Stimulated activated CD8-positive, alpha-beta memory T cell treated with anti-CD3 and anti-CD28 coated beads, Interleukin-4, amount 100 ng/mL, for 4 hours (primary cell): Measurements from ENCODE around the gene TNIP2.
"Not testable (repeated sequence)": the region's sequence is repeated elsewhere in the genome, so short reads cannot be mapped to it uniquely, and the experiment has no call there.

Experiments
- DNase-seq, 2 donors: peaks; one replicate each; pipeline ENCODE4 v3.0.0-alpha.2; 2020; ENCODE audit warnings: low read depth in 2 of 2, low spot score in 1 of 2

Gene TNIP2

GRCh38 chr4:2793586-2794485, 37.7 kb upstream of the TNIP2 start:
- no peak for DNase-seq

- DNase-seq: peak in 1 of 2 donors; percentile 46
These were observed 36.8 kb upstream of the TNIP2 start, which contains the start of gene SH3BP2 for GRCh38 chr4:2792711-2793585. Gene SH3BP2, plus strand, starts transcription at chr4:2793085. Its CDS starts 27,533 bp downstream, at chr4:2820618.

- DNase-seq: no peak
These were observed 36.2 kb upstream of the TNIP2 start for GRCh38 chr4:2792396-2792710.

DNA sequence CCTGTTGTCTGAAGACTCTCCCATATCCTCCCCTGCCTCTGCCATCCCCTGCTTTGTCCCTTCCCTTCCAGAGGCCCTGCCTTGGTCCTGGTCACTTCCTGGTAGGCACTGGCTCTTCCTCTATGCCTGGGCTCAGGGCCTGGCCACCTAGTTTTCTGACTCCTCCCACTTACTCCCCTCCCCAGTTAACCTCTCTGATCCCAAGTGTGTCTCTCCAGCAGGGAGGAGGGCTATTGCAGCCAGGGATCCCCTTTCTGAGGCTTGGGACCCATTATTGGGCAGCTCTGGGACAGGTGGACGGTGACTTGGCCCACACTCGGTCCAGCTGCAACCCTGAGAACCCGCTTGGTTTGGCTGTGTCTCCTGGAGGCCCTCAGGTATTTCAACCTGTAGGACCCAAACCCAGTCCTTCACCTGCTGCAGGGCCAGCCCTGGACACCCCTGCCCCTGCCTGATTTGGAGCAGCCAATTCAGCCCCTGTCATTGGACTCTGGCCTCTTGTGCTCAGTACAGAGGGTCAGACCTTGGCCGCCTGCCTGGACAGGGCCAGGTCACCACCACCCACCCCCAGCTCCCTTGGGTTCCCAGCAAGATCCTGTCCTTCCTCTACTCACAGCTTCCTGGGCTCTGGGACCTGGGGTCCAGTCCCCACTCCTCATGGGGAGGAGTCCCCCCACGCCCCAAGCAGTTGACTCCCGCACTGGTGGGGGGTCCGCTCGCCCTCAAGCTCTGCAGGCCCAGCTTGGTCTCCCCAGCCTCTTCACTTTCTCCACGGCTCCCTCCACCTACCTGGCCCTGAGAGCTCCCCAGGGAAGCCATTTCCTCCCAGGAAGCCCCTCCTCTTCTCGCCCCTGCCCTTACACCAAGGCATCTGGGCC, 35.6 kb upstream of the TNIP2 start:
- no peak for DNase-seq

GRCh38 chr4:2790583-2791517, 34.7 kb upstream of the TNIP2 start:
- no peak for DNase-seq

DNA sequence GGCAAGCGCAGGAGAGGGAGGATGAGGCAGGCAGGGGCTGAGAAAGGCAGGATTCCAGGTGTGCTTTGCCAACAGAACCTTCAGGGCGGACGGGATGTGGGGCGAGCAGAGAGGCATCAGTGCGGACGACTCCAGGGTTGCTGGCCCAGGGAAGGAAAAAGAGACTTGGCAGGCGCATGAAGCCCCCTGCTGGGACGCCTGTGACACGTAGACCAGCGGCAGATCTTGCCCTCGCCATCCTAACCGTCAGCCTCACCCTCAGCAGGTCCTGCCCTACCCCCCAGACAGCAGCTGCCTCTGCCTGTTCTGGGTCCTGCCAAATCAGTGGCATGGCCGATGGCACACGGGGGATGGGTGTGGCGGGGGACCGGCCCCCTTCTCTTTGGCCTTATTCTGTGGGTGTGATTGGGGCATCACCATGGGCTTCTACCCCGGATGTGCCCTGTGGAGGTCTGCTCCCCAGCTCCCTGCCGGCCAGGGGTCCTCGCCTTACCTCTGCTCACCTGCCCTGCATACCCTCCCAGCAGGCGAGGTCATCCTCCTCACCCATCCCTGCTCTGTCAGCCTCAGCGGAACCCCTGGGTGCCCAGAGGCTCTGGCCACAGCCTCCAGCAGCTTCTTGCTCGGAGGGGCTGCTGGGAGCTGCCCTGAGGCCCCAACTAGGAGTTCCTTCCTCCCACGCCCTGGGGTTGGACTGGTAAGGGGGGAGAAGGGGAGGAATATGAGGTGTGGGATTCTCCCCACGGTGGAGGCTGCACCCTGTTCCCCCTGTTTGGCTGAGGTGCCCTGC, 33.9 kb upstream of the TNIP2 start:
- DNase-seq: no peak

GRCh38 chr4:2789351-2789750, 33.2 kb upstream of the TNIP2 start:
- no peak for DNase-seq

DNA sequence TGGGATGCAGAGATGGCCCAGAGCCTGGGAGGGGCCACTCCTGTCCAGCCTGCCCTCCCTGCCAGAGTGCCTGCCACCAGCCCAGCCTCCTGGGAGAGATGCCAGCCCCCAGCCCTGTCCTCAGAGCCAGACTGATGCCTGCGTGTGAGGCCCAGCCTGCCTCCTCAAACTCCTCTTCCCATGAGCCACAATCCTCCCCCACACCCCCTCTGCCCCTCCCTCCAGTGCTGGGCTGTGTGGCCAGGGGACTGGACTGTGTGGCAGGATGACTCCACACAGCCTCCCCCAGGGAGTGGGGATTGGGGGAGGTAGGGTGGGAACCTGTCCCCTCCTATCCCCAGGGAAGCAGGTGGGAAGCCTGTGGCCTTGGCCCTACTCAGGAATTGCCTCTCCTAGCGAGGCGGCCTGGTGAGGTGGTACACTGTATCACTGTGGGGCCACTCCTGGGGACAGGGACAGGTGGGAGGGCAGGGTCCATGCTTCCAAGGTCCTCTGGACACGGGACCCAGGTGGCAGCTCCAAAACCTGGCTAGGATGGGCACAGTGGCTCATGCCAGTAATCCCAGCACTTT, 32.5 kb upstream of the TNIP2 start:
- DNase-seq: no peak

DNA sequence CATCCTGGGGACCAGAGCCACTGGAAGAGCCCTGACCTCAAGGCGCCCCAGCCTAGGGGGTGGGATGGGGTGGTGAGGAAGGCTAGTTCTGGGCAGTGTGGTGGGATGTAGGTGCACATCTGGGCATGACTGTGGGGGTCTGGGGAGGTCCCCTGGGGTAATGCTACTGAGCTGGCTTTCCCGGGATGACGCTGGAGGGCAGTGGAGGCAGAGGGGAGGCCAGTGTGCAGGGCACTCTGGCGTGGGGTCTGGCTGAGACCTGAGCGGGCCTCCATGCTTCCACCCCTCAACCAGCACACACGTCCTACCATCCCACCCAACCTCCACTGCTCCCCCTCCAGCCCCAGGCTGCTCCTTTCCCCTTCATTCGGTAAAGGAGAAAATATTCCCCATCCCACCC, 32.0 kb upstream of the TNIP2 start:
- no peak for DNase-seq

GRCh38 chr4:2787230-2788100, 31.3 kb upstream of the TNIP2 start:
- DNase-seq: peak; percentile 35 to 71

- no peak for DNase-seq
These were observed 30.7 kb upstream of the TNIP2 start for GRCh38 chr4:2786794-2787229.

DNA sequence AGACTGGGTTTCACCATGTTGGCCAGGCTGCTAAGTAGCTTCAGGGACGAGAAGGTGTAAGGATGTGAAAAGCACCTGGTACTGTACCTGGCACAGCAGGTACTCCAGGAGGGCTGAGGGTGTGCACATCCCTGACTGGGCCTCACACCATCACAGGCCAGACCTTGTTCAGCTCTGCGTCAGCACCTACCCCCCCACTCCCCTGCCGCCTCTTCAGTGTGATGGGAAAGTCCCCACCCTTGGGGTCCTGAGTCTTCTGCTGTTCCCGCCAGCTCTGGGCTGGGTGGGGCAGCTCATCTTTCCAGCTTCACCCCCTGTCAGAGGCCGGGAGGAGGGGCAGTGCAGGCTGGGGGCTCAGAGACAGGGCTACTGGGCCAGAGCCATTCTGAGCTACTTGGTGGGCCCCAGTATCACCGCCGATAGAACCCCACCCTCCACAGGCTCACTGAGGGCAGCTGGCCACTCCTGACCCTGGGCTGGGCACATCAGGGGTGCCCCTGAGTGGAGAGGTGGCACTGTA, 30.1 kb upstream of the TNIP2 start:
- DNase-seq: peak; percentile 59 to 79

GRCh38 chr4:2785613-2786012, 29.5 kb upstream of the TNIP2 start:
- DNase-seq: no peak

GRCh38 chr4:2783790-2784189, 27.7 kb upstream of the TNIP2 start:
- DNase-seq: no peak

GRCh38 chr4:2781911-2782310, 25.8 kb upstream of the TNIP2 start:
- no peak for DNase-seq

- DNase-seq: not testable (repeated sequence)
These were observed 24.5 kb upstream of the TNIP2 start for GRCh38 chr4:2780643-2781042.

- DNase-seq: no peak
These were observed 15.1 kb upstream of the TNIP2 start for GRCh38 chr4:2771264-2771663.

DNA sequence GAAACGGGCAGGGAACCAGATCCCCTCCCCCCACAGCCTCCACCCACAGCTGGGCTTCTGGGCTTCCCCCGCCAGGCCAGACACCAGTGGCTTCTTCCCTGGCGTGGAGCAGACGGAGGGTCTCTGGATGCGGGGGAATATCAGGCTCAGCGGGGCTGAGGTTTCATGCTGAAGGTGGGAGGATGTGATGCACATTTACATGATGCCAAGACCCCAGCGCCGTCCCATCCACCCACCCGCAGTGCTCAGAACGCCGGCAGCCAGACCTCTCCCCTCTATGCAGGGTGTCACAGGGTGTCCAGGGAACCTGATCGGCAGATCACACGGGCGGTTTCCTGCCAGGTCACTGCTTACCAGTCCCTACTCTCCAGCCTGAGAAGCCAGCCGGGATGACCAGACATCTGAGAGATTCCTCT, 12.8 kb upstream of the TNIP2 start:
- no peak for DNase-seq
